WTC11 (cell line): ENCODE data around the gene CPVL. TPM values are rescaled to one million over a fixed set of nuclear protein-coding genes. Genes with fewer than 3 reads are reported as not detected.

ENCODE experiments used
- ARID4B ChIP-seq: sonication (generic); formaldehyde crosslinking; IDR thresholded peaks from 2 replicates; pipeline ENCODE4 v1.8.0; 2023; ENCODE audit warnings: missing genetic modification reagents, mild to moderate bottlenecking, borderline replicate concordance
- ATF3 ChIP-seq: sonication (generic); formaldehyde crosslinking; conservative IDR thresholded peaks from 2 replicates; pipeline ENCODE4 v1.8.1; 2022; ENCODE audit warnings: mild to moderate bottlenecking, missing genetic modification reagents
- CREM ChIP-seq: sonication (generic); formaldehyde crosslinking; IDR thresholded peaks from 2 replicates; pipeline ENCODE4 v1.8.1; 2022; ENCODE audit warnings: mild to moderate bottlenecking, missing genetic modification reagents, moderate library complexity
- EMX1 ChIP-seq: fragments of 250-450 bp; sonication (Bioruptor Pico); IDR thresholded peaks from 2 replicates; pipeline ENCODE4 v1.8.0; 2021; ENCODE audit warnings: mild to moderate bottlenecking
- ESRRA ChIP-seq: sonication (generic); formaldehyde crosslinking; IDR thresholded peaks from 2 replicates; pipeline ENCODE4 v1.8.1; 2022; ENCODE audit warnings: mild to moderate bottlenecking, missing genetic modification reagents, borderline replicate concordance
- FOXK1 ChIP-seq: sonication (generic); formaldehyde crosslinking; IDR thresholded peaks from 2 replicates; pipeline ENCODE4 v1.8.0; 2022; ENCODE audit warnings: mild to moderate bottlenecking, moderate library complexity, missing genetic modification reagents
- IRF1 ChIP-seq: sonication (generic); formaldehyde crosslinking; IDR thresholded peaks from 2 replicates; pipeline ENCODE4 v1.8.0; 2023; ENCODE audit warnings: missing genetic modification reagents
- MAX ChIP-seq: sonication (generic); formaldehyde crosslinking; IDR thresholded peaks from 2 replicates; pipeline ENCODE4 v1.8.0; 2022; ENCODE audit warnings: mild to moderate bottlenecking, missing genetic modification reagents
- MYBL2 ChIP-seq: sonication (generic); formaldehyde crosslinking; IDR thresholded peaks from 2 replicates; pipeline ENCODE4 v1.8.1; 2023; ENCODE audit warnings: mild to moderate bottlenecking, moderate library complexity, missing genetic modification reagents
- NR1H2 ChIP-seq: sonication (generic); formaldehyde crosslinking; IDR thresholded peaks from 2 replicates; pipeline ENCODE4 v1.9.0; 2021; ENCODE audit warnings: mild to moderate bottlenecking, moderate library complexity, missing genetic modification reagents
- TEAD1 ChIP-seq: sonication (generic); formaldehyde crosslinking; IDR thresholded peaks from 2 replicates; pipeline ENCODE4 v1.8.0; 2022; ENCODE audit warnings: mild to moderate bottlenecking, missing genetic modification reagents
- TP53 ChIP-seq: sonication (generic); formaldehyde crosslinking; IDR thresholded peaks from 2 replicates; pipeline ENCODE4 v1.8.1; 2023; ENCODE audit warnings: mild to moderate bottlenecking, missing genetic modification reagents
- ZNF138 ChIP-seq: sonication (generic); formaldehyde crosslinking; conservative IDR thresholded peaks from 2 replicates; pipeline ENCODE4 v1.8.1; 2022; ENCODE audit warnings: mild to moderate bottlenecking, moderate library complexity, missing genetic modification reagents
- total RNA-seq: library from RNA; stranded (reverse); gene quantifications from 3 replicates; pipeline ENCODE4 v1.2.3, GENCODE V29; 2021
- TF ChIP-seq, protein P1 (sequence below): sonication (generic); formaldehyde crosslinking; IDR thresholded peaks from 2 replicates; pipeline ENCODE4 v1.8.0; 2022; ENCODE audit warnings: mild to moderate bottlenecking, missing genetic modification reagents
- TF ChIP-seq, protein P2 (sequence below): sonication (generic); formaldehyde crosslinking; IDR thresholded peaks from 2 replicates; pipeline ENCODE4 v1.8.0; 2022; ENCODE audit warnings: mild to moderate bottlenecking, missing genetic modification reagents
- TF ChIP-seq, protein P3 (sequence below): fragments of 250-450 bp; sonication (Bioruptor Pico); IDR thresholded peaks from 2 replicates; pipeline ENCODE4 v1.9.0; 2021; ENCODE audit warnings: mild to moderate bottlenecking
- TF ChIP-seq, protein P4 (sequence below): sonication (generic); formaldehyde crosslinking; IDR thresholded peaks from 2 replicates; pipeline ENCODE4 v1.8.1; 2023; ENCODE audit warnings: mild to moderate bottlenecking, moderate library complexity, missing genetic modification reagents
- TF ChIP-seq, protein P5 (sequence below): fragments of 250-450 bp; sonication (Bioruptor Pico); IDR thresholded peaks from 2 replicates; pipeline ENCODE4 v1.8.0; 2021; ENCODE audit warnings: mild to moderate bottlenecking
- TF ChIP-seq, protein P6 (sequence below): sonication (generic); formaldehyde crosslinking; IDR thresholded peaks from 2 replicates; pipeline ENCODE4 v1.8.0; 2023; ENCODE audit warnings: mild to moderate bottlenecking, missing genetic modification reagents
- TF ChIP-seq, protein P7 (sequence below): fragments of 200-600 bp; IDR thresholded peaks from 2 replicates; pipeline ENCODE4 v1.8.0; 2022; ENCODE audit warnings: antibody characterized with exemption

The CPVL gene
- total RNA-seq, 1 experiment from 2014 or later: 34.2 TPM

DNA sequence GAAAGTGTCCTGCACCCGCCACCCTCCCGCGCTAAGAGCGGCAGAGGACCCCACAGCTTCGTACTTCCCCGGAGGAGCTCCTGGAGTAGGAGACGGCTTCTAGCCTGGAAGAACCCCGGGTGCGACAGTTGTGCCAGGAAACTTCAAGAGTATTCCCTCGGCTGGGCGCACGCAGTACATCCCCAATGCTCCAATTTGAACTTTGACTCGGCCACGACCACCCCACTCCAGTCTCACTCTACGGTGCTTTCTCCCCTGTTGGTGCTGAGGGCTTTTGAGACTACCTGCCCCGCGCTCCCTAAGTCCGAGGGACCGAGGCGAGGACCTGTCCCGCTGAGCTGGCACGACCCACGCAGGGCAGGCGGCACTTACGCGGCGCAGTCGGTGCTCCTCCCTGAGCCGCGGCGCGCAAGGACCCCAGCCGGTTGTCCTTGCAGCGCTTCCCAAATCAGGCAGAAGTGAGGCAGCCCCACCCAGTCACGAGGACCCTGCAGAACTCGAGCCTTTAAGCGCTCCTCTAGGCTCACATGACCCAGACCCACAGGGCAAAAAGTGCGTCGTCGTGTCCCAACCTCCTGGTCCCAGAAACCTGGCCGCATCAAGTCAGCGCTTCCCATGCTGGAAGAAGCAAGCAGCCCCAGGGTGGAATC, at the start of gene CPVL (continued):
- TF ChIP-seq, protein P1, sequence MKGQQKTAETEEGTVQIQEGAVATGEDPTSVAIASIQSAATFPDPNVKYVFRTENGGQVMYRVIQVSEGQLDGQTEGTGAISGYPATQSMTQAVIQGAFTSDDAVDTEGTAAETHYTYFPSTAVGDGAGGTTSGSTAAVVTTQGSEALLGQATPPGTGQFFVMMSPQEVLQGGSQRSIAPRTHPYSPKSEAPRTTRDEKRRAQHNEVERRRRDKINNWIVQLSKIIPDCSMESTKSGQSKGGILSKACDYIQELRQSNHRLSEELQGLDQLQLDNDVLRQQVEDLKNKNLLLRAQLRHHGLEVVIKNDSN: peak; percentile 89
- TF ChIP-seq, protein P2, sequence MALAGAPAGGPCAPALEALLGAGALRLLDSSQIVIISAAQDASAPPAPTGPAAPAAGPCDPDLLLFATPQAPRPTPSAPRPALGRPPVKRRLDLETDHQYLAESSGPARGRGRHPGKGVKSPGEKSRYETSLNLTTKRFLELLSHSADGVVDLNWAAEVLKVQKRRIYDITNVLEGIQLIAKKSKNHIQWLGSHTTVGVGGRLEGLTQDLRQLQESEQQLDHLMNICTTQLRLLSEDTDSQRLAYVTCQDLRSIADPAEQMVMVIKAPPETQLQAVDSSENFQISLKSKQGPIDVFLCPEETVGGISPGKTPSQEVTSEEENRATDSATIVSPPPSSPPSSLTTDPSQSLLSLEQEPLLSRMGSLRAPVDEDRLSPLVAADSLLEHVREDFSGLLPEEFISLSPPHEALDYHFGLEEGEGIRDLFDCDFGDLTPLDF (CRISPR knock-in tag): no peak
- TF ChIP-seq, protein P3, sequence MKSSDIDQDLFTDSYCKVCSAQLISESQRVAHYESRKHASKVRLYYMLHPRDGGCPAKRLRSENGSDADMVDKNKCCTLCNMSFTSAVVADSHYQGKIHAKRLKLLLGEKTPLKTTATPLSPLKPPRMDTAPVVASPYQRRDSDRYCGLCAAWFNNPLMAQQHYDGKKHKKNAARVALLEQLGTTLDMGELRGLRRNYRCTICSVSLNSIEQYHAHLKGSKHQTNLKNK (CRISPR knock-in tag): no peak
- TF ChIP-seq TEAD1 (no peak), ZNF138 (CRISPR knock-in tag) (no peak), MYBL2 (no peak), CREM (CRISPR knock-in tag) (no peak), ARID4B (no peak), MAX (peak; percentile 78; the same call in 1 of the 2 replicates), ESRRA (CRISPR knock-in tag) (no peak), IRF1 (CRISPR knock-in tag) (no peak), TP53 (CRISPR knock-in tag) (peak; percentile 53; the same call in 1 of the 2 replicates), FOXK1 (peak; percentile 73), EMX1 (no peak), ATF3 (CRISPR knock-in tag) (no peak), NR1H2 (CRISPR knock-in tag) (no peak)
- TF ChIP-seq, protein P4, sequence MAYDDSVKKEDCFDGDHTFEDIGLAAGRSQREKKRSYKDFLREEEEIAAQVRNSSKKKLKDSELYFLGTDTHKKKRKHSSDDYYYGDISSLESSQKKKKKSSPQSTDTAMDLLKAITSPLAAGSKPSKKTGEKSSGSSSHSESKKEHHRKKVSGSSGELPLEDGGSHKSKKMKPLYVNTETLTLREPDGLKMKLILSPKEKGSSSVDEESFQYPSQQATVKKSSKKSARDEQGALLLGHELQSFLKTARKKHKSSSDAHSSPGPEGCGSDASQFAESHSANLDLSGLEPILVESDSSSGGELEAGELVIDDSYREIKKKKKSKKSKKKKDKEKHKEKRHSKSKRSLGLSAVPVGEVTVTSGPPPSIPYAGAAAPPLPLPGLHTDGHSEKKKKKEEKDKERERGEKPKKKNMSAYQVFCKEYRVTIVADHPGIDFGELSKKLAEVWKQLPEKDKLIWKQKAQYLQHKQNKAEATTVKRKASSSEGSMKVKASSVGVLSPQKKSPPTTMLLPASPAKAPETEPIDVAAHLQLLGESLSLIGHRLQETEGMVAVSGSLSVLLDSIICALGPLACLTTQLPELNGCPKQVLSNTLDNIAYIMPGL (CRISPR knock-in tag): 0 out of 2 replicates have a peak, but pooled peaks have one; percentile 19
- TF ChIP-seq, protein P5, sequence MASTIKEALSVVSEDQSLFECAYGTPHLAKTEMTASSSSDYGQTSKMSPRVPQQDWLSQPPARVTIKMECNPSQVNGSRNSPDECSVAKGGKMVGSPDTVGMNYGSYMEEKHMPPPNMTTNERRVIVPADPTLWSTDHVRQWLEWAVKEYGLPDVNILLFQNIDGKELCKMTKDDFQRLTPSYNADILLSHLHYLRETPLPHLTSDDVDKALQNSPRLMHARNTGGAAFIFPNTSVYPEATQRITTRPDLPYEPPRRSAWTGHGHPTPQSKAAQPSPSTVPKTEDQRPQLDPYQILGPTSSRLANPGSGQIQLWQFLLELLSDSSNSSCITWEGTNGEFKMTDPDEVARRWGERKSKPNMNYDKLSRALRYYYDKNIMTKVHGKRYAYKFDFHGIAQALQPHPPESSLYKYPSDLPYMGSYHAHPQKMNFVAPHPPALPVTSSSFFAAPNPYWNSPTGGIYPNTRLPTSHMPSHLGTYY (CRISPR knock-in tag): no peak
- TF ChIP-seq, protein P6, sequence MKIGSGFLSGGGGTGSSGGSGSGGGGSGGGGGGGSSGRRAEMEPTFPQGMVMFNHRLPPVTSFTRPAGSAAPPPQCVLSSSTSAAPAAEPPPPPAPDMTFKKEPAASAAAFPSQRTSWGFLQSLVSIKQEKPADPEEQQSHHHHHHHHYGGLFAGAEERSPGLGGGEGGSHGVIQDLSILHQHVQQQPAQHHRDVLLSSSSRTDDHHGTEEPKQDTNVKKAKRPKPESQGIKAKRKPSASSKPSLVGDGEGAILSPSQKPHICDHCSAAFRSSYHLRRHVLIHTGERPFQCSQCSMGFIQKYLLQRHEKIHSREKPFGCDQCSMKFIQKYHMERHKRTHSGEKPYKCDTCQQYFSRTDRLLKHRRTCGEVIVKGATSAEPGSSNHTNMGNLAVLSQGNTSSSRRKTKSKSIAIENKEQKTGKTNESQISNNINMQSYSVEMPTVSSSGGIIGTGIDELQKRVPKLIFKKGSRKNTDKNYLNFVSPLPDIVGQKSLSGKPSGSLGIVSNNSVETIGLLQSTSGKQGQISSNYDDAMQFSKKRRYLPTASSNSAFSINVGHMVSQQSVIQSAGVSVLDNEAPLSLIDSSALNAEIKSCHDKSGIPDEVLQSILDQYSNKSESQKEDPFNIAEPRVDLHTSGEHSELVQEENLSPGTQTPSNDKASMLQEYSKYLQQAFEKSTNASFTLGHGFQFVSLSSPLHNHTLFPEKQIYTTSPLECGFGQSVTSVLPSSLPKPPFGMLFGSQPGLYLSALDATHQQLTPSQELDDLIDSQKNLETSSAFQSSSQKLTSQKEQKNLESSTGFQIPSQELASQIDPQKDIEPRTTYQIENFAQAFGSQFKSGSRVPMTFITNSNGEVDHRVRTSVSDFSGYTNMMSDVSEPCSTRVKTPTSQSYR: no peak
- TF ChIP-seq, protein P7, sequence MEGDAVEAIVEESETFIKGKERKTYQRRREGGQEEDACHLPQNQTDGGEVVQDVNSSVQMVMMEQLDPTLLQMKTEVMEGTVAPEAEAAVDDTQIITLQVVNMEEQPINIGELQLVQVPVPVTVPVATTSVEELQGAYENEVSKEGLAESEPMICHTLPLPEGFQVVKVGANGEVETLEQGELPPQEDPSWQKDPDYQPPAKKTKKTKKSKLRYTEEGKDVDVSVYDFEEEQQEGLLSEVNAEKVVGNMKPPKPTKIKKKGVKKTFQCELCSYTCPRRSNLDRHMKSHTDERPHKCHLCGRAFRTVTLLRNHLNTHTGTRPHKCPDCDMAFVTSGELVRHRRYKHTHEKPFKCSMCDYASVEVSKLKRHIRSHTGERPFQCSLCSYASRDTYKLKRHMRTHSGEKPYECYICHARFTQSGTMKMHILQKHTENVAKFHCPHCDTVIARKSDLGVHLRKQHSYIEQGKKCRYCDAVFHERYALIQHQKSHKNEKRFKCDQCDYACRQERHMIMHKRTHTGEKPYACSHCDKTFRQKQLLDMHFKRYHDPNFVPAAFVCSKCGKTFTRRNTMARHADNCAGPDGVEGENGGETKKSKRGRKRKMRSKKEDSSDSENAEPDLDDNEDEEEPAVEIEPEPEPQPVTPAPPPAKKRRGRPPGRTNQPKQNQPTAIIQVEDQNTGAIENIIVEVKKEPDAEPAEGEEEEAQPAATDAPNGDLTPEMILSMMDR: no peak
